Fibroblast of skin of back (primary cell): ENCODE data around the gene SMTN.
"Not testable (repeated sequence)": the region's sequence is repeated elsewhere in the genome, so short reads cannot be mapped to it uniquely, and the experiment has no call there.

Experiments
- DNase-seq: peaks from one replicate; pipeline ENCODE4 v3.0.0-alpha.2; 2013

Gene SMTN

DNA sequence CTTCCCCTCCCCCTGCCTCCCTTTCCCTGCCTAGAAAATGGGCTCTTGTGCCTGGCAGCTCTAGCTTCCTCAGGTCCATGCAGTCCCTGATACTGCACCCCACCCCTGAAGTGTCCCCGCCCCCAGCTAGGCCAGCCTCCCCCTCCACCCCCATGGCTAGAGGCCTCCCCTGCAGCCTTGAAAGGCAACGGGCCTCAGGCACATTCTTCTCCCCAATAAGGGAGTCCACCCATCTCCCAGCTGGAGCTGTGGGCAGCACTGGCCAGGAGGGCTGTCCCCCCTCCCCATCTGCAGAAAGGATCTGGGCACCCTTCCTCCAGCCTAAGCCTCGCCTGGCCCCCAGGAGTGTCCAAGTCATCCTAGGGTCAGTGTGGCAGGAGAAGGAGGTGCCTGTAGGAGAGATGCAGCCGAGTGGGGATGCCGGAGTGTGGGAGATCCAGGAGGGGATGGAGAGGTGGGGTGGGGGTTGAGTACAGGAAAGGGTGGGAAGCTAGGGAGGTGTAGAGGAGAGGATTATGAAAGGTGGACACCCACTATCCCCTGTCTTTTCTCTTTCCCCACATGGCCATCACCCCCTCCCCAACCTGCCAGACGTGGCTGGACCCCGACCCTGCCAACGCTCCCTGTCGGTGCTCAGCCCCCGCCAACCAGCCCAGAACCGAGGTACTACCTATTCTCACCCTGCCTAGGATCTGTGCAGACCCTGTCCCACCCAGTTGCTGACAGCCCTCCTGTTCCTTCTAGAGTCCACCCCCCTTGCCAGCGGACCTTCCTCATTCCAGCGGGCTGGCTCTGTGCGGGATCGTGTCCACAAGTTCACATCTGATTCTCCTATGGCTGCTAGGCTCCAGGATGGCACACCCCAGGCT, 9.3 kb downstream of the SMTN start:
- DNase-seq: peak; percentile 51

DNA sequence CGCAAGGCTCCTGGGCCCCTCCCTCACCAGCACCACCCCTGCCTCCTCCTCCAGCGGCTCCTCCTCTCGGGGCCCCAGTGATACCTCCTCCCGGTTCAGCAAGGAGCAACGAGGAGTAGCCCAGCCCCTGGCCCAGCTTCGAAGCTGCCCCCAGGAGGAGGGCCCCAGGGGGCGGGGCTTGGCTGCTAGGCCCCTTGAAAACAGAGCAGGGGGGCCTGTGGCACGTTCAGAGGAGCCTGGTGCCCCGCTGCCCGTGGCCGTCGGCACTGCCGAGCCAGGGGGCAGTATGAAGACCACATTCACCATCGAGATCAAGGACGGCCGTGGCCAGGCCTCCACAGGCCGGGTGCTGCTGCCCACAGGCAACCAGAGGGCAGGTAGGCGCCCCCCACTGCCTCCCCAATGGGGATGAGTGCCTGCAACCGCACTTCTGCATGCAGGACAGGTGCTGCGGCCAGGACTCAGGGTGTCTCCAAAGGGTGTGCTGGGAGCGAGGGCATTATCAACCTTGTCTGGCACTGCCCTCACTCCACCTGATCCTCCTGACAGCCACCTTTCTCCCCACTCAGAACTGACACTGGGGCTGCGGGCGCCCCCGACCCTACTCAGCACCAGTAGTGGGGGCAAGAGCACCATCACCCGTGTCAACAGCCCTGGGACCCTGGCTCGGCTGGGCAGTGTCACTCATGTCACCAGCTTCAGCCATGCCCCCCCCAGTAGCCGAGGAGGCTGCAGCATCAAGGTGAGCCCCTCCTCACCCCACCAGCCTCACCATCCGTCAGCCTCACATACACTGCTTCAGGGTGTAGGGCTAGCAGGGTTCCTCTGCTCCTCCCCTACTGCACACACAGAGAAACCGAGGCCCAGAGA, 10.2 kb downstream of the SMTN start:
- no peak for DNase-seq

DNA sequence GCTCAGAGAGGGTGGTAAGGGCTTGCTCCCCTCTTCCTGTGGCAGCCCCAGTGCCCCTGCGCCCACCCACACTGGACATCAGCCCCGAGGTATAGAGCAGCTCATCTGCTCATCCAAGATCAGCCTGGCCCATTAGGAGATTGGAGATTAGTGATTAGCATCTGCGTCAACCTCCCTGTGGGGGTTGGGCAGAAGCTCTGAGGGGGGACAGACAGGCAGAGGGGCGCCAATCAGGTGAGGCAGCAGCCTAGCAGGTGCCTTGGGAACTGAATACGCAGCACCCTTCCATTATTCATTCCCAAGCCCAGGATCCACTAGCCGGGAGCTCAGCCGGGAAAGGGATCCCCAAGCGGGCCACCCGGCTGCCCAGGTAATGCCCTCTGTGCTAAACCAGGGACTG, 11.0 kb downstream of the SMTN start:
- DNase-seq: no peak

DNA sequence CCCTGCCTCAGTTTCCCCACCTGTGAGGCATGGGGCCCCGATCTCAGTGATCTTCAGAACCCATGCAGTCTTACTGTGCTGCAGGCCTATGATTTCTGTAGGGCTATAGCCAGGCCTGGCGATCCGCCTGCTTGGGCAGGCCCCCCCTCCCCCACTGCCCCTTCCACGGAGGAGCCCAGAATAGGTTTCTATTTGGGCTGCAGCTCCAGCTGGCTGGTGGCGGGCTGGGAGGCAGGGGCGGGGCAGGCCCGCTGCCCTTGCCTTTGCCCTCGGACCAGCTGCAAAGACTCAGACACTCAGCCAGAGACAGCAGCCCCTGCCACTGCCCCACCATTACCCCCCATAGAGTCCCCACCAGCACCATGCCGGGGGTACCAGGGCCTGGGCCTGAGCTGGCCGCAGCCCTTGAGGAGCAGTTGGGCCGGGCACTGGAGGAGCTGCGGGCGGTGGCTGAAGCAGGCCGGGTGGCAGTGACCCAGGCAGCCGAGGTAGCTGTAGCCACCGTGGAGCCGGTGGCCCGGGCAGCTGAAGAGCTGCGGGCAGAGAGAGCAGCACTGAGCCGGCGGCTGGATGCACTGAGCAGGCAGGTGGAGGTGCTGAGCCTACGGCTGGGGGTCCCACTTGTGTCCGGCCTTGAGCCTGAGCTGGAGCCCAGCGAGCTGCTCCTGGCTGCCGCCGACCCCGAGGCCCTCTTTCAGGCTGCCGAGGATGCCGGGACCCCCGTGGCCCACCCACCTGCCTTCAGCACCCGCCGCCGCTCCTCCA, 12.2 kb downstream of the SMTN start:
- no peak for DNase-seq

DNA sequence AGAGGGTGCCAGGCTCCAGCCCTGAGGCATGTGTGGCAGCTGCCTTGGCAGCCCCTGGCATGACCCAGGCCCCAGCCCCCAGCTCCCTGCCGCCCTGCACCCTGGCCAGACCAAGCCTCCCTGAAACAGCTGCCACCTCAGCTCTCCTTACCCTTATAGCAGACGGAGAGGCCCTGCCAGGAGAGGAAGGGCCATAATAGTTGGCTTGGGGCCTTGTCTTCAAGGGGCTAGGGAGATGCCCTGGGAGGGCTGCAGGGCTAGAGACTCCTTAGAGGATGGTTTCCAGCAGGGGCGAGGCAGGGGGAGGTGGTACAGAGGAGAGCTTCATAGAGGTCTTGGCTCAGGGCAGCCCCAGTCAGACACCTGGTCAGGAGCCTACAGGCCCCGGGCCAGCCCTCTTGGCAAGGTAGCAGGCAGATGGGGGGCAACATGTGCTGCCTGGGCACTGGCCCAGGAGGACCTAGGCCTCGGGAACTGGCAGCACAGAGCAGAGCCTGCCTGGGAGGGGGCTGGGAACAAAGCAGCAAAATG, 13.0 kb downstream of the SMTN start:
- DNase-seq: no peak

DNA sequence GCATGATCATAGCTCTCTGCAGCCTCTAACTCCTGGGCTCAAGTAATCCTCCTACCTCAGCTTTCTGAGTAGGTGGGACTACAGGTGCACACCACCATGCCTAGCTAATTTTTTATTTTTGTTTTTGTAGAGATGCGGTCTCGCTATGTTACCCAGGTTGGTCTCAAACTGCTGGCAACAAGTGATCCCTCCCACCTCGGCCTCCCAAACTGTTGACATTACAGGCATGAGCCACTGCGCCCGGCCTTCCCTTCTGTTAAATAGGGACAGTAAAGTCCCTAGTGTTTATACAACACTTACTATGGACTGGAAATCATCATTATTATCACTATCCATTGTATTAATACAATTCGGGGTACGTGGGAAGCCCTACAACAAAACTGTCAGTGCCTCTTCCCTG, 13.6 kb downstream of the SMTN start:
- no peak for DNase-seq

DNA sequence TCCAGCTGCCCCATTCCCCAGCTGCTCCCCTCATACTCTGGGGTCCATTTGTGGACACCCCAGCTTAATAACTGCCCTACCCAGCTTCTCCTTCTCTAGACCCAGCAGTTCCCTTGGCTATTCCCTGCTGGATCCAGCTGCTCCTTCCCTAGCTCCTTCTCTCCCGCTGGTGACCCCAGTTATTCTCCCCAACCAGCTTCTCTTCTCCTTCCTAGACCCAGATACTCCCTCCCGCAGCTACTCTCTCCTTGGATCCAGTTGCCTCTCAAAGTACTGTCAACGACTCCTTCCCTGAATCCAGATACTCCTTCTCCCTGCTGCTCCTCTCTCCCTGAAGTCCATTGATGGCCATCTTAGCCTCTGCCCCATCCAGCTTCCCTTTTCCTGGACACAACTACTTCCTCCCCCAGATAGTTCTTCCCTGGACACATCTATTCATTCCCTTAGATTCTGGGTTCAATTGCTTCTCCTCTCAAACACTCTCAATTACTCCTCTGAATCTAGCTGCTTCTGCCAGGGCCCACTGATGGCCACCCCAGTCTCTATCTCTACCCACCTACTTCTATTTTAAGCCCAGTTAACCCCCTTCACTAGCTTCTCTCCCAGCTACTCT, 14.6 kb downstream of the SMTN start:
- no peak for DNase-seq

DNA sequence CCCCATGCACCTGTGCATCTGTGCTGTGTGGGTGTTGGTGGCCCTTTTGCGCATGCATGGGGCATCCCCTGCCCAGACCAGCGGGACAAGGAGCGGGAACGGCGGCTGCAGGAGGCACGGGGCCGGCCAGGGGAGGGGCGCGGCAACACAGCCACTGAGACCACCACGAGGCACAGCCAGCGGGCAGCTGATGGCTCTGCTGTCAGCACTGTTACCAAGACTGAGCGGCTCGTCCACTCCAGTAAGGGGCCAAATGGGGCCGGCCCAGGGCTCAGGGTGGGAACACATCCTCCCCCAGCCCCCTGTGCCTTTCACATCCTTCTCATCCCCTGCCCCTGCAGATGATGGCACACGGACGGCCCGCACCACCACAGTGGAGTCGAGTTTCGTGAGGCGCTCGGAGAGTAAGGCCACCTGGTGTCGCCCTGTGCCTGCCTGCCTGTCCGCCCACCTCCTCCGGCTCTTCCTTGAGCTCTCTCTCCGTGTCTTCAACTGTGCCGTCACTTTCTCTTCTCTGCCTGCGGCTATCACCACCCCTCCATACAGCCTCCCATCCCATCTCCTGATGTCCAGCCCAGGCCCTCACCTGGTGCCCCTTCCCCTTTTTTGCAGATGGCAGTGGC, 15.7 kb downstream of the SMTN start:
- no peak for DNase-seq

DNA sequence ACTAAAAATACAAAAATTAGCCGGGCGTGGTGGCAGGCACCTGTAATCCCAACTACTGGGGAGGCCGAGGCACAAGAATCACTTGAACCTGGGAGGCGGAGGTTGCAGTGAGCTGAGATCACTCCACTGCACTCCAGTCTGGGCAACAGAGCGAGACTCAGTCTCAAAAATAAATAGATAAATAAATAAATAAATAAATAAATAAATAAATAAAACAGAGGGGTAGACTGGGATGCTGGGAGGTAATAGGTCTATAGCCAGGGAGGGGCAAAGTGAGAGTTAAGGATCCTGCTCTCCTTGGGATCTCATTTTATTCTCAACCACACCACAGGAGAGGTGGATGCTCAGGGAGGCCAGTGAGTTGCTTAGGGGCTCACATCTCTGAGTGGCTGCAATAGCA, 16.4 kb downstream of the SMTN start:
- DNase-seq: not testable (repeated sequence)

DNA sequence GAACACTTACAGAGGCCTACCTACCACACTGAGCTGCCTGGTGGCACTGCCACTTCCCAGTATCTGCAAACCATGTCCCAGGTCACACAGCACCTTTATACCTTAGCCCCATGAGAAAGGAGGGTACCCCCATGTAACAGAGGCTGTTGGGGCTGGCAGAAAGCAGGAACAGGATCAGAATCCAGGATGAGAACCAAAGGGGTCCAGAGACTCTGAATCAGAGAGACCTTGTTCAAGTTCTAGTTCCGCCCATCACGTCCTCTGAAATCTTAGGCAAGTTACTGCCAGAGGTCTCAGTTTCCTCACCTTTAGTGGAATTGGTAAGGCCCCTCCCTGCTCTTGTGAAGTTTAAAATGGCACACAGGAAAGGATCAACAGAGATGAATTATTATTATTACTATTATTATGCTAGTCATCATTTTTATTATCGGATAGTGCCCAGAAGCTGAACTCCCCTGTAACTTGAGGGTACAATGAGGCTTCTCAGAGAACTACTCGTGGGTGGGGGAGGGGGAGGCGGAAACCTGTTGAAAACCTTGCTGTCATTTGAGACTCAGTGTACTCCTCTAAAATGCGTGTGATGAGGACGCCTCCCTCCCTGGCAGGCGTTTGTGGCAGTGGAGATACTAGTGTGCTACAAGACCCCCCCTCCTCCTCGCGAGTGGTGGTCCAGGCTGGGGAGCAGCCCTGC, 17.0 kb downstream of the SMTN start:
- DNase-seq: no peak

DNA sequence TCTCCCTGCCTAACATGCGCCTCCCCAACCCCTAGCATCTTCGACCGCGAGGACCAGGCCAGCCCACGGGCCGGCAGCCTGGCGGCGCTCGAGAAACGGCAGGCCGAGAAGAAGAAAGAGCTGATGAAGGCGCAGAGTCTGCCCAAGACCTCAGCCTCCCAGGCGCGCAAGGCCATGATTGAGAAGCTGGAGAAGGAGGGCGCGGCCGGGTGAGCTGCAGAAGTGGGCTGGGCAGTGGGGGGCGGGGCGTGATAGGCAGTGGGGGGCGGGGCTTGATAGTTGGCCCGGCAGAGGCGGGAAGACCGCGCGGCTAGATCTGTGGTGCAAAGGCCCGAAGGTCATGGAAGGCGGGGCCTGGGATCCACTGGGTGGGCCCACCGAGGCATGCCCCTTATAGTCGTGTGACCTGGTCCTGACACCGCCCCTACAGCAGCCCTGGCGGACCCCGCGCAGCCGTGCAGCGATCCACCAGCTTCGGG, 17.6 kb downstream of the SMTN start:
- DNase-seq: no peak

DNA sequence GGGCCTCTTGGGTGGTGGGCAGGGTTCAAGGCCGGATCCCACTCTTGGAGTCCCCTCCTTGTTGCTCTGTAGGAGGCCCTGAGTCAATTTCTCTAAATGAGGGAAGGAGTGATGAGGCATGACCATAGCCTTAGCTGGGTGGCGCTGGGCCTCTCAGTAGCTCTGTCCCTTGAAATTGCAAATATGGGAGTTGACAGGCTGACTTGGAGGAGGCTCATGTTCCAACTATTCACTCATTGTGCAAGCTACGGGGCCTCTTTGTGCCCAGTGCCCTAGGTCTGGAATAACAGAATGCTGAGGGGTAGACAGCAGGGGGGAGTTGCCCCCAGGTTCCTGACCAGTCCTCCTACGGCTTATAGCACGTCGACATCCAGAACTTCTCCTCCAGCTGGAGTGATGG, 18.3 kb downstream of the SMTN start:
- DNase-seq: no peak

DNA sequence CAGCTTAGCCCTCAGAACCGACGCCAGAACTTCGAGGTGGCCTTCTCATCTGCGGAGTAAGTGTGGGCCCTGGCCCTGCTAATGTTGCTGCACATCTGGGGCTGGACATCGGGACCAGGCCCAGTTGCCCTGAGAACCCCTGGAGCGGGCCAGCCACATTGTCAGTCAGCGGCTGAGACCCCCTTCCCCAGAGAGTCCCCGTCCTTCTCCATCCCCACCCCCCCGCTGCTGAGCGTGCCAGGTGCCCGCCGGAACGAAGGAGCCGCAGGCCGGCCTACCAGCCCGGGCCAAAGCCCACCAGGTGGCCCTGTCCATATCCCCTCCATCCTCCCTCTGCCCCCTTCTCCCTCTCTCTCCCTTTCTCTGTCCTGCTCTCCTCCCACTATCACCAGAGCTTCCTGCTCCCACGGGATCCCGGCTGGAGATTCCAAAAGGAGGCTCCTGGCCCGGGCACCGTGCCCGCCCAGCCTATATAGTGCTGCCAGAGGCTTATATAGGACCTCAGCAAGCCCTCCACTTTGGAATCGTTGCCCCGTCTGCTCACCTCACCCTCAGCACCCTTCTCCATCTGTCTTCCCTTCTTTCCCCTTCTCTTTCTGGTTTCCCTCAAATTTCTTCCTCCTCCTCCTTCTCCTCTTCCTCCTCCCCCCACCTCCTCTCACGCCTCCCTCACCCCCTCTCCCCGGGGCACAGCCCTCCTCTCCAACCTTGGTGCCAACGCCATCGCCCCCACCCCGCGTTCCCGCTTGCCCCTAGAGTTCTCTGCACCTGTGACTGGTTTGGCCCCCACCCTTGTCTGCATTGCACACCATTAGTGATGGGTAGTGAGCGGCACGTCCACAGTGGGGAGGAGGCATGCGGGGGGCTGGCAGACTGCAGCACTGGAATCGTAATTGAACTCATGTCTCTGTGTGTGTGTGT, 19.0 kb downstream of the SMTN start:
- no peak for DNase-seq

DNA sequence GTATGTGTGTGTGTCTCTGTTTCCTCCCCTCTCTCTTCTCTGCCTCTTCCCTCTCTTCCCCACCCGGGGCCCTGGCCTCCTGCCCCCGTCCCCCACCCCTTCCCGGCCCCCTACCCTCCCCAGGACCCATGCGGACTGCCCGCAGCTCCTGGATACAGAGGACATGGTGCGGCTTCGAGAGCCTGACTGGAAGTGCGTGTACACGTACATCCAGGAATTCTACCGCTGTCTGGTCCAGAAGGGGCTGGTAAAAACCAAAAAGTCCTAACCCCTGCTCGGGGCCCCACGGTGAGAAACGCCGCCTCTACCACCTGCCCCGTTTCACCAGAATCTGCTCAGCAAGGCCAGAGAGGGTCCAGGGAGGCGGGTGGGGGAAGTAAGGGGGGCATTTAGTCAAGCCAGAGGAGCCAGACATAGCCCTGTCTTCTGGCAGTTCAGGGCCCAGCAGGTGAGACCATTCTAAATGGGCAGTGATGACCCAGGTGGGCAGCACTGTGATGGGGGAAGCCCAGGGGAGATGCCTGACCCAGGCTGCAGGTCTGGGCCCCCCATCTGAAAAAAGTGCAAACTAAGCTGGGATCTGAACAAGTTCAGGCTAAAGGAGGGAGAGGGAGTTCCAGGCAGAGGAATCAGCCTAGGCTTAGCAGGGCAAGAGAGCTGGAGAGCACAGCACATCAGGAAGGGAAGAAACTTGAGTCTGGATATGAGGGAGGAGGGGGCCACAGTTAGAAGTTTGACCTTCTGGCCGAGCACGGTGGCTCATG, 19.8 kb downstream of the SMTN start:
- no peak for DNase-seq

DNA sequence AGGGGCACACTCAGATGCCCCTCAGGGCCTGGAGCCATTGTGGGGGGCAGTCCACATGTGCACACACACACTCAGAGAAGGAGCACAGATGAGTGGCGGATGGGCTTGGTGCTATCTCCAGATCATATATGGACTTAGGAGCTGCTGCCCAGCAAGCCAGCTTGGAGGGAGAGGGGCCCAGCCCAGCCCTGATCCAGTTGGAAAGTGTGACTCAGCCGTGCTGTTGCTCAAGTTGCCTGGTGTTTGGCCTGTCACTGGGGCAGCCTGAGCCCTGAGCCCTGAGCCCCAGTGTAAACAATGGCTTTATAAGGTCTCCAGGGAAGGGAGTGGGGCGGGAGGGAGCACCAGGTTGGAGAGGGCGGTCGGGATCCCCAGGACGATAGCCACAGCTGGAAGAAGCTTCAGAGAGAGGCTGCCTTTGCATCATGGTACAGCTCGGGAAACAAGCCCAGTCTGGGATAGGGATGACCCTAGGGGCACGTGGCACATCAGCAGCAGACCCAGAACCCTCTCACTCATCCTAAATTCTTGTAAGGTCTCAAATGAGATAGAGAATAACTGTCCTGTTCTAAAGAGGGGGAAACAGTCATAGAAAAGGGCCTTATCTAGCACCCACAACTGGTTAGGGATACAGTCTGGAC, 21.4 kb downstream of the SMTN start:
- peak; percentile 85 for DNase-seq

DNA sequence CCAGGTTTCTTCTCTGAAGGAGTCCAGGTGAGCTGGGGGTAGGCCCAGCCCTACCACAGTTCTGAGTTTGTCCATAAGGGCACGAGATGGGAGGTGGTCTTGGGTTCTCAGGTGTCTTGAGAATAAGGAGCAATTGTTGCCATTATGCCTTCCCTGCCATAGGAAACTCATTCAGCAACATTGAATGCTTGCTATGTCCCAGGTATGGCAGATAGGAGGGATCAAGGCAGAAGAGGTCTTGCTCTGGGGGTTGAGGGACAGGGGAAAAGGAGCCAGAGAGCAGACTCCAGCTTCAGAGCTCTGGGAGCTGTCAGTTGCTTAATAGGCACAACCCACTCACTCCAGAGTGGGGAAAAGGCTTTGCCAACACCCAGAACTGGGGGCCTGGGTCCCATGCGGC, 22.0 kb downstream of the SMTN start:
- no peak for DNase-seq

DNA sequence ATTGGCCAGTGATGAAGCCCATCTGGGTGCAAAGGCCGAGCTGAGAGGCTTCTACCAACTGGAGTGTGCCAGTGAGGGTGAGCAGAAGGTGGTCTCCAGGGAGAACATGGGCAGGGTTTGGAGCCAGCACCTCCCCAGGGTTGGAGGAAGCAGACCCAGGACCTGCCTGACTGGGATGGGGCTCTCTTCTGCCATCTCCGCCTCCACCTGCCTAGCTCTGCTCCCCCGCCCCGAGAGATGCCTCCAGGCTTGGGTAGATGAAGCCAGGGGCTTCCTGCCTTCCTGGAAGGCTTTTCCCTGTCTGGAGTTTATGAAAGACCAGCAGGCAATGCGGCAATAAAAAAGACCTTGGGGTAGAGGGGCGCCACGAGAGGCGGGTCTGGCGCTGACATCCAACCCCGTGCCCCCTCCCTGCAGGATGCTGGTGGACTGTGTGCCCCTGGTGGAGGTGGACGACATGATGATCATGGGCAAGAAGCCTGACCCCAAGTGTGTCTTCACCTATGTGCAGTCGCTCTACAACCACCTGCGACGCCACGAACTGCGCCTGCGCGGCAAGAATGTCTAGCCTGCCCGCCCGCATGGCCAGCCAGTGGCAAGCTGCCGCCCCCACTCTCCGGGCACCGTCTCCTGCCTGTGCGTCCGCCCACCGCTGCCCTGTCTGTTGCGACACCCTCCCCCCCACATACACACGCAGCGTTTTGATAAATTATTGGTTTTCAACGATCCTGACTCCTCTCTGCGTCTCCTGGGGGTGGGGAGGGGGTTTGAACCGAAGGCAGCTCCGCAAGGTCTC, 23.0 kb downstream of the SMTN start:
- DNase-seq: no peak

DNA sequence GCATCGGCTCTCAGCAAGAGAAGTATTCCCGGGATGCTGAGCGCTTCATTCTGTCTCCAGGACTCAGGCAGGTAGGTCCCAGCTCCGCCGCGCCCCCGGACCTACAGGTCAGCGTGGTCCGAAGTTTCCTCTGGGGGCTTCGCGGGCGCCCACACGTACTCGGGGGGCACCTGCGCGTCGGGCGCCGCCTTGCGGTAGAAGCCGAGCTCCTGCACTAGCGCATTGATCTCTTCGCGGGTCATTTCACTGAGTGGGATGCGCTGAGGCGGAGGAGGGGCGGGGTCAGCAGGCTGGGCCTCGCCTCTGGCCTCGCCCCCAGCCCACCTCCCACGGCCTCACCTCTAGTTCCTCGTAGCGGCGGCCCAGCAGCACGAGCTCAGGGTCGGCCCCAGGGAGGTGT, 23.8 kb downstream of the SMTN start:
- no peak for DNase-seq
